ENCODE results near the gene SCN4A.

- TF ChIP-seq CTCF (IDR thresholded peaks at IDR 0.05; ENCODE audit: low read length) (no peak), EZH2 (IDR thresholded peaks at IDR 0.05; ENCODE audit: borderline replicate concordance, low read length) (no peak)
Measured at GRCh38 chr17:63926164-63926563, 46.6 kb downstream of the SCN4A start.

Measured in OCI-LY1 (cell line).